NCI-H226 (cell line): Measurements from ENCODE around the gene KCTD2.

Source experiments
- DNase-seq: peaks from one replicate; pipeline ENCODE4 v3.0.0-alpha.2; 2015

The KCTD2 gene

GRCh38 chr17:75103601-75104554 lies 56.9 kb downstream of the KCTD2 start:
- DNase-seq: no peak

- peak; percentile 51 for DNase-seq
Measured at GRCh38 chr17:75105126-75106080, 58.4 kb downstream of the KCTD2 start.

- no peak for DNase-seq
Measured at GRCh38 chr17:75108193-75108592, 61.2 kb downstream of the KCTD2 start.

- DNase-seq: no peak
Measured at GRCh38 chr17:75109046-75109406, 62.0 kb downstream of the KCTD2 start.

GRCh38 chr17:75109407-75110233 lies 62.6 kb downstream of the KCTD2 start, which contains the start of gene ARMC7:
Gene ARMC7, plus strand, starts transcription at chr17:75109969. Its CDS starts 320 bp downstream, at chr17:75110289.
- DNase-seq: peak; percentile 70

- DNase-seq: no peak
Measured at GRCh38 chr17:75110234-75110937, 63.4 kb downstream of the KCTD2 start.

GRCh38 chr17:75111777-75112335 lies 64.8 kb downstream of the KCTD2 start:
- no peak for DNase-seq

- peak; percentile 40 for DNase-seq
Measured at GRCh38 chr17:75113798-75114551, 67.0 kb downstream of the KCTD2 start.

GRCh38 chr17:75114552-75115314 lies 67.7 kb downstream of the KCTD2 start:
- no peak for DNase-seq
